Hepatocyte (in vitro differentiated cells): Measurements from ENCODE around the gene OSCP1.

ENCODE experiments used
- CTCF ChIP-seq: fragments of 200-600 bp; sonication (generic); IDR thresholded peaks from 2 replicates; pipeline ENCODE4 v1.5.1; 2016; ENCODE audit warnings: antibody characterized with exemption, mild to moderate bottlenecking; ENCODE audit not compliant: poor library complexity
- EZH2phosphoT487 ChIP-seq: fragments of 200-600 bp; sonication (generic); IDR thresholded peaks from one replicate; pipeline ENCODE4 v1.6.1; 2018; ENCODE audit warnings: antibody characterized with exemption, mild to moderate bottlenecking, low read depth, moderate library complexity; ENCODE audit not compliant: unreplicated experiment, severe bottlenecking

DNA sequence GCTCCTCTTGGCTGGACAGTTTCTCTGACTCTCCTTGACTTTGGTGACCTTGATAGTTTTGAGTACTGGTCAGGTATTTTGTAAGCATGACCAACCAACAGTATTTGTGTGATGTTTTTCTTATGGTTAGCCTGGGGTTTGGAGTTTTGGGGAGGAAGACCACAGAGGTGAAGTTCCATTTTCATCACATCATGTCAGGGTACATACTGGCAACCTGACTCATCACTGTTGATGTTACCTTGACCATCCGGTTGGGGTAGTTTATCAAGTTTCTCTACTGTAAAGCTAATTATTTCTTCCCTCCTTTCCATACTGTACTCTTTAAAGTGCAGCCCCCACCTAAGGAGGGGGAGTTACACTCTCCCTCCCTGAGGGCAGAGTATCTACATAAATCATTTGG lies 13.4 kb downstream of the OSCP1 start:
- TF ChIP-seq EZH2phosphoT487 (no peak), CTCF (no peak)
